NCI-H1417 treated with DMSO at 0.1 percent for 48 hours (cell line): Measurements from ENCODE around the gene CD84.
"Not testable (repeated sequence)": the region's sequence is repeated elsewhere in the genome, so short reads cannot be mapped to it uniquely, and the experiment has no call there.

Experiments used
- DNase-seq: peaks from one replicate; lab custom pipeline; 2025; lab: John Stamatoyannopoulos, UW

CD84 gene

DNA sequence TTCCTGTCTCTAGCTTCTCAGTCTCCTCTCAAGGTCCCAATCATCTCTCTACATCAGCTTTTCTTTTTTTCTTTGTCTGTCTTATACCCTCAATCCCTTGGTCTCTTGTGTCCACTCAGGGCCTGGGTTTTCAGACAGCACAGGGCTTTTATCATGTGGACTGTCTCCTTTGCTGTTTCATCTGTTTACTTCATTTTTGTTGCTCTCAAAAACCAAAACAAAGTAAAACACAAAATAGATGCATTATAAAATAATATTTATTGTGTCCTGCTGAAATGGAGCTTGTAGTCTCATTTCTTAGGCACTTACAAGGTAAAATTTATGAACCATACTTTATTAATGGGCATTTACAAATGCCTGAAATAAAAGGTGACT lies 38.5 kb downstream of the CD84 start:
- no peak for DNase-seq

DNA sequence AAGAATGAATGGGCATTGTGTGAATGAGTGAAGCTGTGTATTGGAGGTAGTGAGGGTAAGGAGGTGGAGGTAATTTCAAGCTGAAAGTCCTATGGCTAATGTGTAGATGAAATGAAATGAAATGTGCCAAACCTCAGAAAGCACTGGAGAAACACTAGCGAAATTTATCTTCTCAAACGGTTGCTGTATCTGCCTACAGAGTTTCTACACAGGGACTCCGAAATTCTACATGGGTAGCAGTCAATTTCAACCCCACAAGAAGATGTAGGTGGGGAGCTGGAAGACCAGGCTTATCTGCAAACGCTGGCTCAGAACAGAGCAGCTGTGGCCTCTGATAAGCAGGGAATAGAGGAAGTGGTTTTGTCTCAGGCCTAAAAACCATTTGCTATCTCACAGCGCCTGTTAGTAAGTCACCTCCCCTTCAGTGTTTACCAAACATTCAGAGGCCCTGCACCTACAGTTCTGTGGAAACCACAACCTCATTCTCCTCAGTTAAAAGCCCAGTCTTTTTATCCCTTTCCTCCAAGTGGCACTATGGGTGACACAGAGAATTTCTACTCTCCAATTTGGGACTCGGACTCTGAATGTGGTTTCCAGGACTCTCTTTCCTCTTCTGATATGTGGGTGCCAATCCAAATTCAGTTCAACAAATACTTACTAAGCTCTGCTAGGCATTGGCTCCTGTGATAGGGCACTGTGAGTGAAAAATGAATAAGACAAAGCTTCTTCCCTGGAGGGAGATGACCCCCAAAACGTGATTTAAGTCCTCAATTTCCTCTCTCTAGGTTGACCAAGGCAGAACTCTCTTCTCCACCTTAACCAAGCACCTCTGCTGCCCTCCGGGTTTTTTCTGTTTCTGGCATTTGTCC lies 39.1 kb downstream of the CD84 start:
- no peak for DNase-seq

DNA sequence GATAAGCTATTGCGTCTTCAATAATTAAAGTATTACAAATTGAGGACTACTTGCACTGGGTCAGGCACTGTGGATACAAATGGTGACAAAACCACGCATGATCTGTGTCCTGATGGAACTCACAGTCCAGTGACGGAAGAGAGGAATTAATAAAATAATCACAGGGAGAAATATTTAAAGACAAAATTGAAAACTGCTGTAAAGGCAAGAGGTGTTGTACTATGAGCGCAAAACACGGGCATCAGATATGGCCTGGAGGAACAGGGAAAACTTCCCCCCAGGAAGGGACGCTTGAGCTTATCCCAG lies 39.7 kb downstream of the CD84 start:
- no peak for DNase-seq

DNA sequence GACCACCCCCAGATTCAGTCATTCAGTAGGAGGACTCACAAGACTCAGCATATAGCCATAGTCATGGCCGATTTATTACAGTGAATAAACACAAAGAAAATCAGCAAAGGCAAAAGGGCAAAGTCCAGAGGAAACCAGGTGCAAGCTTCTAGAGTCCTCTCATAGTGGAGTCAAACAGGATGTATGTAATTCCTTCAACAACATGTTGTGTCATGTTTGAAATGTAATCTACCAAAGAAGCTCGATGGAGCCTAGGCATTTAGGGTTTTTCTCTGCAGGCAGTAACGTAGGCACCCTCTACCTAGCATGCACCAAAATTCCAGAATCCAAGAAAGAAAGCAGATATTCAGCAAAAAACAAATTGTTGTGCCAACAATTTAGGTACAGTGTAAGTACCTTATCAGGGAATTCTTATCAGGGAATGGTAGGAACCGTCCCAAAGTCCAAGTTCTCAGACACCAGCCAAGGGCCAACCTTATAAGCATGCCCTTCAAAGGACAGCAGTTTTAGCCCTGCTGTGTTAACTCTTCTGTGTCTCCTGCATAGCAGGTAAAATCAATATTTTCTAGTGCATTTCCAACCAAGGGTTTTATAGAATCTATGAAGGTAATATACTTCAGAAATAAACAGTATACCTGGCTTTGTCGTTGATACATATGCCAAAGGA lies 40.2 kb downstream of the CD84 start:
- no peak for DNase-seq

DNA sequence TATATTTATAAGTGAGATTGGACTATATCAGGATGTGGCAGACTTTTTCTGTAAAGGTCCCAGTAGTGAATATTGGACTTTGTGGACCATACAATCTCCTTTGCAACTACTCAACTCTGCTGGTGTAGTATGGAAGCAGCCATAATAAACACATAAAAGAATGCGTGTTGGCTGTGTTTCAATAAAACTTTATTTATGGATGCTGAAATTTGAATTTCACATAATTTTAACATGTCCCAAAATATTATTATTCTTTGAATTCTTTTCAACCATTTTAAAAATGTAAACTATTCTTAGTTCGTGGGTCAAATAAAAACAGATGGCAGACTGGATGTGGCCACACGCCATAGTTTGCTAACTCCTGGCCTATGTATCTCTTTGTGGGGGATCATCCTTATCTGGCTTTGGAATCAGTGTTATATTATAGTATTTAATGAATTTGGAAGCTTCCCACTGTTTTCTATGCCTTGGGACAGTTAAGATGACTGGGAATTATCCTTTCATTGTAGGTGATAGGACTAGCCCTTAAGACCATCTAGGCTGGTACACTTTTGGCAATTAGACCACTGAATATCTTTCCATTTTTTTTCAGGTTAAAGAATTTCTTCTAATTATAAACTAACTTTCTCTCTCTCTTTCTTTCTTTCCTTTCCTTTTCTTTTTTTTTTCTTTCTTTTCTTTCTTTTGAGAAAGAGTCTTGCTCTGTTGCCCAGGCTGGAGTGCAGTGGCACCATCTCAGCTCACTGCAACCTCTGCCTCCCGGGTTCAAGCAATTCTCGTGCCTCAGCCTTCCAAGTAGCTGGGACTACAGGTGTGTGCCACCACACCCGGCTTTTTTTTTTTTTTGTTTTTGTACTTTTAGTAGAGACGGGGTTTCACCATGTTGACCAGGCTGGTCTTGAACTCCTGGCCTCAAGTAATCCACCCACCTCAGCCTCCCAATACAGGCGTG lies 41.3 kb downstream of the CD84 start:
- no peak for DNase-seq

DNA sequence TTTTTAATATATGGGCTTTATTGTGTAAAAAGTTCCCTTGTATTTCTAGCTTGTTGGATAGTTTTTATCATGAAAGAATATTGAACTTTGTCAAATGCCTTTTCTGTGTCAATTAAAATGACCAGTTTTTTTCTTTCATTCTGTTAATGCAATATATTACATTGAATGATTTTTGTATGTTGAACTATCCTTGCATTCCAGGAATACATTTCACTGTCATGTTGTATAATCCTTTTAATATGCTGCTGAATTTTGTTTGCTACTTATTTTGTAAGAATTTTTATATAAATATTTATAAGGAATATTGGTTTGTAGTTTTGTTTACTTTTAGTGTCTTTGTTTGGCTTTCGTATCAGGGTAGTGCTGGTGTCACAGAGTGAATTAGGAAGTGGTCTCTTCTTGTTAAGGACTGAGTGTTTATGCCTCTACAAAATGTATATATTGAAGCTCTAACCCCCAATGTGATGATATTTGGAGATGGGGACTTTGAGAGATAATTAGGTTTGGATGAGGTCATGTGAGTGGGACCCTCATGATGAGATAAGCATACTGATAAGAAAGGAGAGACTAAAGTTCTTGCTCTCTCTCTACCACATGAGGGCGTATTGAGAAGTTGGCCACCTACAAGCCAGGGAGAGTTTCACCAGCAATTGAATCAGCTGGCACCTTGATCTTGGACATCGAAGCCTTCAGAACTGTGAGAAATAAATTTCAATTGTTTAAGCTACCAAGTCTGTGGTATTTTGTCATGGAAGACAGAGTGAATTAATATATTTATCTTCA lies 44.3 kb downstream of the CD84 start:
- DNase-seq, result no peak

DNA sequence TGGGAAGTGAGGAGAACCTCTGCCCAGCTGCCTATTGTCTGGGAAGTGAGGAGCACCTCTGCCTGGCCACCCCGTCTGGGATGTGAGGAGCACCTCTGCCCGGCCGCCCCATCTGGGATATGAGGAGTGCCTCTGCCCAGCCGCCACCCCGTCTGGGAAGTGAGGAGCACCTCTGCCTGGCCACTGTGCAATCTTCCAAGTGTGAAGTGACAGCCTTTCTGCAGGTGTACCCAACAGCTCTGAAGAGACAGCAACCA lies 46.8 kb downstream of the CD84 start:
- not testable (repeated sequence) for DNase-seq

DNA sequence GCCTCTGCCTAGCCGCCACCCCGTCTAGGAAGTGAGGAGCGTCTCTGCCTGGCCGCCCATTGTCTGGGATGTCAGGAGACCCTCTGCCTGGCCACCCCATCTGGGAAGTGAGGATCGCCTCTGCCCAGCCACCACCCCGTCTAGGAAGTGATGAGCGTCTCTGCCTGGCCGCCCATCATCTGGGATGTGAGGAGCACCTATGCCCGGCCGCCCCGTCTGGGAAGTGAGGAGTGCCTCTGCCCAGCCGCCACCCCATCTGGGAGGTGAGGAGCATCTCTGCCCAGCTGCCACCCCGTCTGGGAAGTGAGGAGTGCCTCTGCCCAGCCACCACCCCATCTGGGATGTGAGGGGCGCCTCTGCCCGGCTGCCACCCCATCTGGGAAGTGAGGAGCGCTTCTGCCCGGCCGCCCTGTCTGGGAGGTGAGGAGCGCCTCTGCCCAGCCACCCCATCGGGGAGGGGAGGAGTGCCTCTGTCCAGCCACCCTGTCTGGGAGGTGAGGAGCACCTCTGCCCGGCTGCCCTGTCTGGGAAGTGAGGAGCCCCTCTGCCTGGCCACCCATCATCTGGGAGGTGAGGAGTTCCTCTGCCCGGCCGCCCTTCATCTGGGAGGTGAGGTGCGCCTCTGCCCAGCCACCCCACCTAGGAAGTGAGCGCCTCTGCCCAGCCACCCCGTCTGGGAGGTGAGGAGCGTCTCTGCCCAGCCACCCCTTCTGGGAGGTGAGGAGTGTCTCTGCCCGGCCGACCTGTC lies 47.3 kb downstream of the CD84 start:
- not testable (repeated sequence) for DNase-seq

DNA sequence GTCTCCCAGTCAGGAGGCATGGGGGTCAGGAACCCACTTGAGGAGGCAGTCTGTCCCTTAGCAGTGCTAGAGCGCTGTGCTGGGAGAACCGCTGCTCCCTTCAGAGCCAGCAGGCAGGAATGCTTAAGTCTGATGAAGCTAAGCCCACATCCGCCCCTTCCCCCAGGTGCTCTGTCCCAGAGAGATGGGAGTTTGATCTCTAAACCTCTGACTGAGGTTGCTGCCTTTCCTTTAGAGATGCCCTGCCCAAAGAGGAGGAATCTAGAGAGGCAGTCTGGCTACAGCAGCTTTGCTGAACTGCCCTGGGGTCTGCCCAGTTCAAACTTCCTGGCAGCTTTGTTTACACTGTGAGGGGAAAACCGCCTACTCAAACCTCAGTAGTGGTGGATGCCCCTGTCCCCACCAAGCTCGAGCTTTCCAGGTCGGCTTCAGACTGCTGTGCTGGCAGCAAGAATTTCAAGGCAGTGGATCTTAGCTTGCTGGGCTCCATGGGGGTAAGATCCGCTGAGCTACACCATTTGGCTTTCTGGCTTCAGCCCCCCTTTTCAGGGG lies 49.8 kb downstream of the CD84 start:
- DNase-seq, result not testable (repeated sequence)

DNA sequence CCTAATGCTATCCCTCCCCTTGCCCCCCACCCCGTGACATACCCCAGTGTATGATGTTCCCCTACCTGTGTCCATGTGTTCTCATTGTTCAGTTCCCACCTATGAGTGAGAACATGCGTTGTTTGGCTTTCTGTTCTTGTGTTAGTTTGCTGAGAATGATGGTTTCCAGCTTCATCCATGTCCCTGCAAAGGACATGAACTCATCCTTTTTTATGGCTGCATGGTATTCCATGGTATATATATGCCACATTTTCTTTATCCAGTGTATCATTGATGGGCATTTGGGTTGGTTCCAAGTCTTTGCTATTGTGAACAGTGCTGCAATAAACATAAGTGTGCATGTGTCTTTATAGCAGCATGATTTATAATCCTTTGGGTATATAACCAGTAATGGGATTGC lies 55.5 kb downstream of the CD84 start:
- DNase-seq, result not testable (repeated sequence)

DNA sequence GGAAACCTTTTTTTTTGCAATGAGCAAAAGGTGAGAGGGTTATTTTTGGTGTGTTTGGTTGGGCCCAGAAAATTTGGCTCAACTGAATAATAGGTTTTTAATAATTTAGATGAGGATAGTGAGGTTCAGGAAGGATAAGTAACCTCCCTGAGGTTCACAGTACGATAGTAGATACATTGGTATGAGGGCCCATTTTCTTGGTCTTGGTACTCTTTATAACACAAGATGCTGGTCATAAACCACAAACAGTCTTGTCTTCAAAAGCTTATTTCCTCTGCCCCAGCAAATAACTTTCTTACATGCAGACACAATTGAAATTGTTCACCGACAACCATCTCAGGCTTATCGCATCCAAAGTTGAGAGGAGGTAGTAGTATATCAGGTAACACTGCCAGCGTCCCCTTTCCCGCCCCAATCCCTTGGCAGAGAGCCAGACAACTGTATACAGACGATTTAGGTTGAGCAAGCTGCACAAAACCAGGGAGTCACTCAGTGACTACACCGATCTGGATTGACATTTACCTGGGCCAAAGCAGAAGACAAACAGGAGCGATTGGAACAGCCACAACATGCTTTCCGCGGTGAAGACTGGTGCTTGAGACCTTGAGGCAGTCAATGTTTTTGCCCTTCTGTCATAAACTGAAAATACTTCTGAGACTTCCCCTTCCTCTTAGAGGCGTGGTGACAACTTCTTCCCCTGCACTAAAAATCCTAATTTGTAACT lies 56.5 kb downstream of the CD84 start, which contains the start of gene SLAMF6:
Gene SLAMF6 (minus strand): TSS at position 634 of the 724 bp plus-strand sequence. CDS start 63 bp downstream, at position 571.
- DNase-seq, result no peak

DNA sequence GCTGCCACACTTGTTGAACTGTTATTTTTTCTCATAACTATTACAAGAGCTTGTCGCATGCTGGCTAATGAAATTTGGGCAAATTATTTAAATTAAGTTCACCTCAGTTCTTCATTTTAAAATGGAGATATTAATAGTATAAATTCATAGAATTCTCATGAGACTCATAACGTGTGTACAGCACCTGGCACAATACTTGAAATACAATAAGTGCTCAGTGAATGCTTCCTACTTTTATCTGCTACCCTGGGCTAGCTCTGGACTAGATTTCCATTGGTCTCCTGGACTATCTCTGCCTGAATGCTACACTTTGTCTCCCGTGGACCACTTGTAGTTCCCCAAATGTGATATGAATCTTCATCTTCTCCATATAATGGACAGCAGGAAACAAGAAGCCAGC lies 57.2 kb downstream of the CD84 start:
- no peak for DNase-seq

DNA sequence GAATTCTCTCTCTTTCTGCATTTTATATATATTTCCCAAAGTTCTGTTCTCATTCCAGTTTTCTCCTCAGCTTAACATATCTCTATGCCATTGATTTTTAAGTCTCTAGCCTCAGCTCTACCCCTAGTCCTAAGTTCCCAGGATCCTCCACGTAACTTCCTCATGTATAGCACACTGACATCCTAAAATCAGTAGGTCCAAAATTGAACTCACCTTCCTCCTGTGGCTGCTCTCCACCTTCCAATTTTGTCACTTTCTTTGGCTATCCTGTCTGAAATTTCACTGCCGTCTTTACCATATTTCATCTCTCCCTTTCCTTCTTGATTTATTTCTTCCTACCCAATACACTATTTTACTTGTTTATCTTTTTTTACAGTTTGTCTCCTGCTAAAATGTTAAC lies 57.7 kb downstream of the CD84 start:
- no peak for DNase-seq

DNA sequence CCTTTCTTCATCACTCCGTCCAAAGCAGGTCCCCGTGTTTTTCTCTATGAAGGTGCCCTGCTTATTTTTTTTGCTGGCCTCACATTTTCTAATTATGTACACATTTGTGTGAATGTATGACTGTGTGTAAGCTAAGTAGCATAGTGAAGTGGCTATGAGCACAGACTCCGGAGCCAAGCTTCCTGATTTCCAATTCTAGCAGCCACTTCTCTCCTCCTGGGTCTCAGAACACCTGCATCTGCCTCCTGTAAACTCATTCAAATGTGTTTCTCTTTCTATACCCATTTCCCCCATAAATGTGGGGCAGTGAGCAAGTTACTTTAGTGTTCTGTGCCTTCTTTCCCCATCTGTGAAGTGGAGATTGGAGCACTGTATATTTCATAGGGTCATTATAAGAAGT lies 58.3 kb downstream of the CD84 start:
- no peak for DNase-seq

DNA sequence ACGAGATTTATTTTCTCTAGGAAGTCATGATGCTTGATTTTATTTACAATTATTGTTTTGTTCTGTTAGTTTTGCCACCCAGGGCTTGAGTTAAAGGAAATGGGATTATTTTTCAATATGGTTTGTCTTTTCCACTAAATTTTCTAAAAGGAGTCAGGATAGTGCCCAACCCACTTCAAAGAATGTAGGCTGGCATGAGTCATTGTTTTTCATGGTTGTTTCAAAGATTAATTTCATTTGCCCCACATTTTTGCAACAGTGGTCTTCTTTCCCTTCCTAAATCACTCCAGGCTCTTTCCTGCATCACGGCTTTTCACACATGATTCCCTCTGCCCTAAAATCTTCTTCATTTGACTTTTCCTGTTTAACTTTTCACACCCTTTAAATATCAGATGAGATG lies 58.7 kb downstream of the CD84 start:
- DNase-seq, result no peak

DNA sequence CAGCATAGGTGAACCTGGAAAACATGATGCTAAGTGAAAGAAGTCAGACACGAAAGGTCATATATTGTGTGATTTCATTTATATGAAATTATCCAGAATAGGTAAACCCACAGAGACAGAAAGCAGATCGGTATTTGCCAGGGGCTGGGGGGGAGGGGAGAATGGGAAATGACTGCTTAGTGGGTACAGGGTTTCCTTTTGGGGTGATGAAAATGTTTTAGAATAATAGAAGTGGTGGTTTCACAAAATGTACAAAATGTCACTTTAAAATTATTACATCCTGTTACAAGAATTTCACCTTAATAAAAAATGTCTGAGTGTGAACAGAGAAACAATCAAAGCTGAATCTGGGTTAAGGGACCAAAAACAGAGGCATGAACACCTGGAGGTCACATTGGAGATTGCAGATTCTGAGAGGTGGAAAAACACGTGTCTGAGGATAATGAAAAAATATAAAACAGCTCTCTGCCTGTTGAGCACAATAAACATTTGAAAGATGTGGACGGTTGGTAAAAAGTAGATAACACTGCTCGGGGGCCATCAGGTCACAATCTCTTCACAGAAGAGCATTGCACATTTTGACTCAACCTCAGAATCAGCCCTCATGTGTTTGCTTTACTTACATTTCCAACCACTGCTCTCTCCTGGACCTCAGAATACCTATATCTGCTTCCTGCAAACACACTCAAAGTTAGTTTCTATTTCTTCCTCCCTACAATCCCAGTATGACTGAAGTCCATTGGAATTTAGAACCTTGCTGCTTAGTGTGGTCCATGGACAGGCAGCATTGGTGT lies 59.5 kb downstream of the CD84 start:
- DNase-seq, result no peak

DNA sequence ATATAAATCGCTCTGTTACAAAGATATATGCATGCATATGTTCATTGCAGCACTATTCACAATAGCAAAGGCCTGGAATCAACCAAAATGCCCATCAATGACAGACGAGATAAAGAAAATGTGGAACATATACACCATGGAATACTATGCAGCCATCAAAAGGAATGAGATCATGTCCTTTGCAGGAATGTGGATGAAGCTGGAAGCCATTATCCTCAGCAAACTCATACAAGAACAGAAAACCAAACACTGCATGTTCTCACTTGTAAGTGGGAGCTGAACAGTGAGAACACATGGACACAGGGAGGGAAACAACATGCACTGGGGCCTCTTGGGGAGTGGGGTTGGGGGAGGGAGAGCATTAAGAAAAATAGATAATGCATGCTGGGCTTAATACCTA lies 61.8 kb downstream of the CD84 start:
- DNase-seq, result not testable (repeated sequence)

DNA sequence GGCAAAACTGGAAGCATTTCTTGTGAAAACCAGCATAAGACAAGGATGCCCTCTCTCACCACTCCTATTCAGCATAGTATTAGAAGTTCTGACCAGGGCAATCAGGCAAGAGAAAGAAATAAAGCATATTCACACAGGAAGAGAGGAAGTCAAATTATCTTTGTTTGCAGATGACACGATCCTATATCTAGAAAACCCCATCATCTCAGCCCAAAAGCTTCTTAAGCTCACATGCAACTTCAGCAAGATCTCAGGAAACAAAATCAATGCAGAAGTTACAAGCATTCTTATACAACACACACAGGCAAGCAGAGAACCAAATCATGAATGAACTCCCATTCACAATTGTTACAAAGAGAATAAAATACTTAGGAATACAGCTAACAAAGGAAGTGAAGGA lies 63.4 kb downstream of the CD84 start:
- not testable (repeated sequence) for DNase-seq

DNA sequence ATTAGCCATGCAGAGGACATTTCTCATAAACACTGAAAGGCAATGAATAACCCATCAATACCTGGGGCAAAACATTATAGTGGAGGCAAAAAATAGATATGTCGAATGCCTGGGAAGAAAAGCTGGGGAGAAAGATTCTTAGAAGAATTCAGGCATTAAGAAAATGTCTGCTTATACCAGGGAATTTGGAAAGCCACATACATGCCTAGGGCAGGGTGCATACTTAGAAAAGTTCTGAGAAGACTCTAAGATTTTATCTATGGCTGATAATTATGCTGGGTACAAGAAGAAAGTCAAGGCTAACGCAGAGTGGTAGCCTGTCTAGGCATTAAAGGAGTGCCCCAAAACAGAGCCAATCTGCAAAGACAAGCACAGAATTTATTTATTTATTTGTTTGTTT lies 74.6 kb downstream of the CD84 start:
- no peak for DNase-seq
